Astrocyte of the cerebellum (primary cell): Measurements from ENCODE around the gene ATP23.

ENCODE experiments used
- DNase-seq: peaks from one replicate; pipeline ENCODE4 v3.0.0-alpha.2; 2011; ENCODE audit warnings: low read depth
- H3K4me3 ChIP-seq: 2 replicates; pipeline ENCODE4 v1.5.1; 2011; ENCODE audit warnings: mild to moderate bottlenecking, low read depth, low read length, moderate library complexity
- CTCF ChIP-seq: IDR thresholded peaks from 2 replicates; pipeline ENCODE4 v1.5.1; 2012; ENCODE audit warnings: low read length, low read depth, moderate library complexity, mild to moderate bottlenecking; ENCODE audit errors: missing control alignments
- in situ Hi-C: cut with HindIII; loops from 2 replicates; pipeline ENCODE4 v1.10.0; 2017; ENCODE audit warnings: low sequenced_read_pairs

Gene ATP23

GRCh38 chr12:57909056-57909455, 32.3 kb upstream of the ATP23 start:
- in situ Hi-C loops: no loop called here
- no peak for DNase-seq
- no peak for TF ChIP-seq CTCF
- no peak overlapping the region for H3K4me3 ChIP-seq

- no peak overlapping the region for H3K4me3 ChIP-seq
- TF ChIP-seq CTCF: no peak
- DNase-seq: no peak
- in situ Hi-C loops: no loop called here
Measured at GRCh38 chr12:57909611-57910010, 31.8 kb upstream of the ATP23 start.

- no peak for DNase-seq
- no peak overlapping the region for H3K4me3 ChIP-seq
- in situ Hi-C loops: no loop called here
- no peak for TF ChIP-seq CTCF
Measured at GRCh38 chr12:57918147-57918546, 23.2 kb upstream of the ATP23 start.

- DNase-seq: no peak
- in situ Hi-C loops: no loop called here
- no peak for TF ChIP-seq CTCF
Measured at GRCh38 chr12:57927086-57927485, 14.3 kb upstream of the ATP23 start.

GRCh38 chr12:57929092-57929830, 12.1 kb upstream of the ATP23 start:
- no peak for TF ChIP-seq CTCF
- in situ Hi-C loops: no loop called here
- DNase-seq: no peak
- H3K4me3 ChIP-seq: no peak overlapping the region

More at GRCh38 chr12:57927086-57927485, 14.3 kb upstream of the ATP23 start:
- no peak overlapping the region for H3K4me3 ChIP-seq

- no peak for TF ChIP-seq CTCF
- DNase-seq: no peak
- in situ Hi-C loops: no loop called here
- no peak overlapping the region for H3K4me3 ChIP-seq
Measured at GRCh38 chr12:57934819-57935218, 6.5 kb upstream of the ATP23 start.
